Fibroblast of lung (primary cell): ENCODE measurements around the gene MCCD1. TPM values are rescaled to one million over a fixed set of nuclear protein-coding genes. Genes with fewer than 3 reads are reported as not detected.
"Not testable (repeated sequence)": the region's sequence is repeated elsewhere in the genome, so short reads cannot be mapped to it uniquely, and the experiment has no call there.

Source experiments
- DNase-seq, 2 donors: peaks; one replicate each; pipeline versions ENCODE4 v3.0.0 to v3.0.0-alpha.2; 2010; ENCODE audit warnings: low read depth in 2 of 2
- H2AFZ ChIP-seq: 2 replicates; pipeline ENCODE4 v1.5.1; 2012; ENCODE audit warnings: low read length, control low read depth, inconsistent platforms
- H3K27ac ChIP-seq: 2 replicates; pipeline ENCODE4 v1.5.1; 2011; ENCODE audit warnings: low read length, control low read depth; ENCODE audit not compliant: insufficient read depth
- H3K27me3 ChIP-seq: 2 replicates; pipeline ENCODE4 v1.5.1; 2011; ENCODE audit warnings: mild to moderate bottlenecking, low read length; ENCODE audit not compliant: control insufficient read depth, insufficient read depth
- H3K36me3 ChIP-seq: 2 replicates; pipeline ENCODE4 v1.5.1; 2011; ENCODE audit warnings: low read length; ENCODE audit not compliant: control insufficient read depth, insufficient read depth
- H3K4me1 ChIP-seq: 2 replicates; pipeline ENCODE4 v1.5.1; 2011; ENCODE audit warnings: low read length; ENCODE audit not compliant: control insufficient read depth, insufficient read depth; ENCODE audit errors: extremely low read depth
- H3K4me2 ChIP-seq: 2 replicates; pipeline ENCODE4 v1.5.1; 2011; ENCODE audit warnings: low read length, control low read depth; ENCODE audit not compliant: insufficient read depth; ENCODE audit errors: extremely low read depth
- H3K4me3 ChIP-seq, 4 experiments: fragments of 200-600 bp in 1 of 4; sonication (generic) in 1 of 4; replicated peaks in 1 of 4; 2 replicates each; pipeline ENCODE4 v1.5.1; 2011 to 2016; ENCODE audit warnings: low read length in 4 of 4, low read depth in 3 of 4, mild to moderate bottlenecking in 3 of 4, control low read depth in 2 of 4, inconsistent platforms in 1 of 4, mixed read lengths in 1 of 4; ENCODE audit not compliant: insufficient read depth in 1 of 4; ENCODE audit errors: control extremely low read depth in 1 of 4
- H3K79me2 ChIP-seq: 2 replicates; pipeline ENCODE4 v1.5.1; 2012; ENCODE audit warnings: mild to moderate bottlenecking, low read length, inconsistent platforms; ENCODE audit not compliant: control insufficient read depth, insufficient read depth
- H3K9ac ChIP-seq: 2 replicates; pipeline ENCODE4 v1.5.1; 2011; ENCODE audit warnings: mild to moderate bottlenecking, low read length, control low read depth; ENCODE audit not compliant: insufficient read depth
- H3K9me3 ChIP-seq: 2 replicates; pipeline ENCODE4 v1.5.1; 2012; ENCODE audit warnings: low read depth, low read length; ENCODE audit not compliant: control insufficient read depth, insufficient read depth
- H4K20me1 ChIP-seq: 2 replicates; pipeline ENCODE4 v1.5.1; 2011; ENCODE audit warnings: low read length; ENCODE audit not compliant: control insufficient read depth, insufficient read depth; ENCODE audit errors: extremely low read depth
- CTCF ChIP-seq, 2 donors: IDR thresholded peaks in 1 of 2; conservative IDR thresholded peaks in 1 of 2; 1 replicate in 1 of 2; 2 replicates in 1 of 2; pipeline ENCODE4 v1.5.1; 2011 to 2012; ENCODE audit warnings: low read length in 2 of 2, control low read depth in 1 of 2, inconsistent platforms in 1 of 2, low read depth in 1 of 2, mild to moderate bottlenecking in 1 of 2
- EZH2 ChIP-seq: IDR thresholded peaks from 2 replicates; pipeline ENCODE4 v1.5.1; 2012; ENCODE audit warnings: low read length, control low read depth, mild to moderate bottlenecking; ENCODE audit errors: missing control alignments
- polyA plus RNA-seq, 2 donors: library from polyadenylated mRNA; depleted of rRNA in 1 of 2; stranded (reverse) in 1 of 2; unstranded in 1 of 2; fragments of >200 nt; gene quantifications; 2 replicates each; pipeline ENCODE4 v1.2.1, GENCODE V29; 2011 to 2012; ENCODE audit warnings: missing spikeins in 1 of 2
- total RNA-seq: library from RNA; depleted of rRNA; stranded (reverse); fragments of >200 nt; gene quantifications from 2 replicates; pipeline ENCODE4 v1.2.1, GENCODE V29; 2014

Gene MCCD1
- total and polyA plus RNA-seq, 2 donors (not counting 1 experiment from before 2014, with no cell fraction given), result not detected

- no peak overlapping the region for H2AFZ ChIP-seq
- H3K9ac ChIP-seq, result peak overlapping the region; percentile 74
- H4K20me1 ChIP-seq, result no peaks in the 10 kb centered on the region
- H3K27me3 ChIP-seq, result no peaks in the 10 kb centered on the region
- peaks cover 6% of the 10 kb centered on the region for H3K4me1 ChIP-seq
- peak overlapping the region; percentile 87 for H3K27ac ChIP-seq
- TF ChIP-seq CTCF (conservative IDR thresholded peaks at IDR 0.05 in 1 of 2, IDR thresholded peaks at IDR 0.05 in 1 of 2; ENCODE audit: low read depth in 1 of 2, low read length in 2 of 2) (no peak), EZH2 (no peak)
- H3K9me3 ChIP-seq, result no peaks in the 10 kb centered on the region
- H3K4me2 ChIP-seq, result peak overlapping the region; percentile 80
- peak overlapping the region; percentile 51 to 76 (median 67) for H3K4me3 ChIP-seq
- H3K79me2 ChIP-seq, result peaks cover 8% of the 10 kb centered on the region
- no peaks in the 10 kb centered on the region for H3K36me3 ChIP-seq
- DNase-seq, result no peak
These were observed 19.2 kb downstream of the MCCD1 start for GRCh38 chr6:31547727-31548543.

- Histone ChIP-seq H4K20me1 (no peaks in the 10 kb centered on the region), H3K4me1 (peaks cover 6% of the 10 kb centered on the region), H3K36me3 (no peaks in the 10 kb centered on the region), H3K9ac (no peak overlapping the region), H3K27ac (no peak overlapping the region), H3K79me2 (peaks cover 6% of the 10 kb centered on the region), H3K27me3 (no peaks in the 10 kb centered on the region), H2AFZ (no peak overlapping the region), H3K4me3 (peak overlapping the region in 2 of 4 experiments; percentile 63 to 71), H3K9me3 (no peaks in the 10 kb centered on the region), H3K4me2 (peak overlapping the region; percentile 80)
- DNase-seq, result no peak
- TF ChIP-seq EZH2, result no peak
- no peak for TF ChIP-seq CTCF (conservative IDR thresholded peaks at IDR 0.05 in 1 of 2, IDR thresholded peaks at IDR 0.05 in 1 of 2; ENCODE audit: low read depth in 1 of 2, low read length in 2 of 2)
These were observed 19.7 kb downstream of the MCCD1 start for GRCh38 chr6:31548544-31548873.

GRCh38 chr6:31551371-31551770 is 22.6 kb downstream of the MCCD1 start:
- not testable (repeated sequence) for H3K4me1 ChIP-seq, H3K27ac ChIP-seq, H3K4me3 ChIP-seq, H4K20me1 ChIP-seq, H3K9me3 ChIP-seq, H3K27me3 ChIP-seq, H3K4me2 ChIP-seq, H3K9ac ChIP-seq, H3K79me2 ChIP-seq, H3K36me3 ChIP-seq, H2AFZ ChIP-seq
- peak in 1 of 2 donors; percentile 33 for DNase-seq
